SJSA1 (cell line): ENCODE results near the gene LAMC2. TPM values are rescaled to one million over a fixed set of nuclear protein-coding genes. Genes with fewer than 3 reads are reported as not detected.

ENCODE experiments used
- DNase-seq, 2 experiments: peaks; one replicate each; pipeline ENCODE4 v3.0.0-alpha.2; 2015 to 2020; ENCODE audit warnings: low spot score in 2 of 2, low read depth in 1 of 2
- H3K27ac ChIP-seq: fragments of 250-450 bp; sonication (Bioruptor Pico); 2 replicates; pipeline ENCODE4 v1.5.1; 2020; ENCODE audit warnings: mild to moderate bottlenecking, moderate library complexity
- H3K27me3 ChIP-seq: fragments of 250-450 bp; sonication (Bioruptor Pico); replicated peaks from 2 replicates; pipeline ENCODE4 v1.5.1; 2020; ENCODE audit warnings: mild to moderate bottlenecking, moderate library complexity
- H3K36me3 ChIP-seq: fragments of 250-450 bp; sonication (Bioruptor Pico); 2 replicates; pipeline ENCODE4 v1.5.1; 2020; ENCODE audit warnings: mild to moderate bottlenecking
- H3K4me1 ChIP-seq: fragments of 250-450 bp; sonication (Bioruptor Pico); replicated peaks from 2 replicates; pipeline ENCODE4 v1.6.1; 2021; ENCODE audit warnings: mild to moderate bottlenecking
- H3K4me3 ChIP-seq: fragments of 250-450 bp; sonication (Bioruptor Pico); 2 replicates; pipeline ENCODE4 v1.5.1; 2020; ENCODE audit warnings: mild to moderate bottlenecking
- H3K9me3 ChIP-seq: fragments of 250-450 bp; sonication (Bioruptor Pico); replicated peaks from 2 replicates; pipeline ENCODE4 v1.5.1; 2020; ENCODE audit warnings: mild to moderate bottlenecking
- total RNA-seq: library from RNA; depleted of rRNA; stranded (reverse); fragments of >200 nt; shearing (Covaris generic); gene quantifications from 2 replicates; pipeline ENCODE4 v1.2.3, GENCODE V29; 2014

The LAMC2 gene
- total RNA-seq, 1 experiment from 2014 or later: 0.18 TPM

DNA sequence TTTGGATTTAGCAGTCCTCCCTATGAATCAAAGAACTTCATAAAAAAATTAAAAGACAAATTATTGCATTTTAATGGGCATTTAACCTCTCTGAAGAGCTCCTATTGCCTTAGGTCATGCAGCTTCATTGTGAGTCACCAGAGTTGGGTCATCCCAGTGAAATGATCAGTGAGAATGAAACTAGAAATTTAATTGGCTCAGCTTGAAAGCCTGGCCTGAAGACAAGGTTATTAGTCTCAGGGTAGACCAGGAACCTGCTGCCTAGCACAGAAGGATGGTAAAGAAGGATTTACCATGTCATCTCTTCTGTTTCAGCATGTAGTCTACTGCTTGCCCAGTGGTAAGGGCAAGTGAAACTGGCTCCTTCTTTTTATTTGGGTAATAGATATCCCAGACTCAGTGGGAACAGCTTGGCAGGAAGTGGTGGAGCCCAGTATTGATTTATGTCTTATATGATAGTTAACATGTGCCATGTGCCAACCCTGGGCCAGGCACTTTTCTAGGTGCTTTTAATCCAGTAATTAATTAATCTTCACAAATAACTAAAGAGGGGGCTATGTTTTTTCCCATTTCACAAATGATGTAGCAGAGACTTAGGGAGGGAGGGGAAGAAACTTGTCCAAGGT, 23.6 kb downstream of the LAMC2 start:
- Histone ChIP-seq H3K4me1 (peaks cover 8% of the 10 kb centered on the region), H3K9me3 (no peaks in the 10 kb centered on the region), H3K27me3 (no peaks in the 10 kb centered on the region; the same call in 1 of the 2 replicates), H3K36me3 (no peaks in the 10 kb centered on the region), H3K27ac (no peak overlapping the region), H3K4me3 (no peak overlapping the region)
- DNase-seq: peak in 1 of 2 experiments; percentile 36

DNA sequence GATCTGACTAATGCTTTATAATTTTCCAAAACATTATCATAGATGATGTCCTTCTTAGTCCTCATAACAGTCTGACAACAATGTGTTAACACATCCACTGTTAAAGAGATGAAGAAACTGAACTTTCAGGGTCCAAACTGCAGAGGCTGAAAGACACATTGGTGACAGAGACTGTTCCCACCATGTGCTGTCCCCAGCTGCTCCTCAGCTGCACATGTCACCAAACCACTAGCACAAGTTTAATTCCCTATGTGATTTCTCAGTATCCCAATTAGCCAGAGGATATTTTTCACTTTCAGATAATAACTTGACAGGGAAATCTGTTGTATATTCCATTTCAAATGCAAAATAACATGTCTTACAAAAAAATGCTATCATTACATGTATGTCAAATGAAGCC, 24.6 kb downstream of the LAMC2 start:
- H3K36me3 ChIP-seq: no peaks in the 10 kb centered on the region
- H3K4me1 ChIP-seq: peaks cover 8% of the 10 kb centered on the region
- no peak overlapping the region for H3K27ac ChIP-seq
- H3K27me3 ChIP-seq: no peaks in the 10 kb centered on the region; the same call in 1 of the 2 replicates
- H3K4me3 ChIP-seq: no peak overlapping the region
- no peaks in the 10 kb centered on the region for H3K9me3 ChIP-seq
- no peak for DNase-seq

DNA sequence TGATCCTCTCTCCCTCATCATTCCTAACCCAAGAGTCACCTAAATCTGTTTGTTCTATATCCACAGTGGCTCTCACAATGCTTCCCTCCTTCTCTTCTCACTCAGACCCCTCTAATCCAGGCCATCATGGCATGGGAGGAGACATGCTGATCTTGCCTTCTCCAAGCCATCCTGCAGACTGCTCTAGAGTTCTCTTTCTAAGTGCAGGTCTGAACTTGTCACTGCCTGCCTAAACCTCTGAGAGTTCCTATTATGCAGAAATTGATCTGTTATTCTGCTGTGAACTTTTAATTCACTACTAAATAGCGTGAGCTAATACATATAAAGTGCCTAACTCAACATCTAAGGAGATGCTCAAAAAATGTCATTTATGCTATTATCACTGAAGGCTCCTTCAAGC, 26.8 kb downstream of the LAMC2 start:
- H3K9me3 ChIP-seq: no peaks in the 10 kb centered on the region
- no peaks in the 10 kb centered on the region for H3K36me3 ChIP-seq
- H3K27ac ChIP-seq: no peak overlapping the region
- no peaks in the 10 kb centered on the region; the same call in 1 of the 2 replicates for H3K27me3 ChIP-seq
- no peak for DNase-seq
- H3K4me1 ChIP-seq: peaks cover 8% of the 10 kb centered on the region
- no peak overlapping the region for H3K4me3 ChIP-seq

DNA sequence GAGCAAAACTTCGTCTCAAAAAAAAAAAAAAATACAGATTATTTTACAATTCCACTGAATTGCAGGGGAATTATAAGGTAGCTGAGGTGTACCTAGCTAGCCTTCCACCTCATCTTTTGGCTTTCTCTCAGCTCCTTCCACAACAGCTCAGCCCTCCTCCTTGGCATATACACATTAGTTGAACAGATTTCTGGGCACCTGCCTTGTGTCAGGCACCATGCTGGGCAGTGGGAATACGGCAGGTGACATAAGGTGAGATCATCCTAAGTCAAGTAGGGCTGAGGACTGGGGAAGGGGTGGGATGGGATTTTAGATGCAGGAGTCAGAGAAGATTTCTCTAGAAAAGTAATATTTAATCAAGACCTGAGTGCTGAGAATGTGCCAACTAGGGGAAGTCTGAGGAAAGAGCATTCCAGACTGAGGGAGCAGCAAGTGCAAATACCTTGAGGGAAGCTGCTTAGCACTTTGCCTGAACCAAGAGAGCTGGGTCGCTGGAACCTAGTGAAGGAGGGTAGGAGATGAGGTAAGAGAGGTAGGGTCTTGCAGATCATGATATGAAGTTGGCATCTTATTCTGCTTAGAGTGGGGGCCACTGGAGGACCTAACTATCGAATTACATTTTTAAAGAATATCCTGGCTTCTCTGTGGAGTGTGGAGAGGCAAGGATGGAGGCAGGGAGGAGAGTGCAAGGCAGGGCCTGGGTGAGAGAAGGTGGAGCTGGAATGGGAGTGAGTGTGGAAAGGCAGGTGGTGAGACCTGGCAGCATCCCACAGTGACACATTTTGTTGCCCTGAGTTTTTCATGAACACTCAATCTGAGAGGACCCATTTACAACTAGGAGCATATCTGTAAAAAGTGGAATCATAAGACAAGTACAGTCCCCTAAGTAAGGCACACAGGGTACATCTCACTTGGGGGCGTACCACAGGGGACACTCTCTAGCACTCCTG, 28.2 kb downstream of the LAMC2 start:
- no peak for DNase-seq
- H3K27ac ChIP-seq: no peak overlapping the region
- no peak overlapping the region for H3K4me3 ChIP-seq
- peaks cover 6% of the 10 kb centered on the region for H3K4me1 ChIP-seq
- H3K27me3 ChIP-seq: no peaks in the 10 kb centered on the region; the same call in 1 of the 2 replicates
- H3K36me3 ChIP-seq: no peaks in the 10 kb centered on the region
- no peaks in the 10 kb centered on the region for H3K9me3 ChIP-seq

DNA sequence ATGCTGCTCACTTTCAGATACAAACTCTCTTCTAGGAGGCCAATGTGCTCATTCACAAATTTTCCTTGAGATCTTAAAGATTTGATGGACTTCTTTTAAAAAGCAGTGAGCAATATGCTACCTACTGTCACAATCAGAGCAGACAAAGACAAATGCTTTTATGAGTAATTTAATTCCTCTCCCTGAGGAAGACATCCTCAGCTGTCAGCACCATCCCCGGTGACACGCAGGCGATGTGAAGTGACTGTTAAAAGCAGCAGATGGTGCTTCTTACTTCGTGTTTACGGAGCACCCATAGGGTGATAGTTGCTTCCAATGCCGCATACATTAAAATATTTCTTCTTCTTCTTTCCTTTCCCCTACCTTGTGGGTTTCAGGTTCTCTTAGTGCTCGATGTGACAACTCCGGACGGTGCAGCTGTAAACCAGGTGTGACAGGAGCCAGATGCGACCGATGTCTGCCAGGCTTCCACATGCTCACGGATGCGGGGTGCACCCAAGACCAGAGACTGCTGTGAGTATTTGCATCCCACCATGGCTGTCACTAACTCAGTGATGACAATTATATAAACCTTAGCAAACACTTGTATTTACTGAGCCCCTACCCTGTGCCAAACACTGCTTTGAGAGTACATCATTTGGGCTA, 29.1 kb downstream of the LAMC2 start:
- H3K27ac ChIP-seq: no peak overlapping the region
- no peaks in the 10 kb centered on the region for H3K4me1 ChIP-seq
- H3K9me3 ChIP-seq: no peaks in the 10 kb centered on the region
- H3K4me3 ChIP-seq: no peak overlapping the region
- H3K27me3 ChIP-seq: no peaks in the 10 kb centered on the region; the same call in 1 of the 2 replicates
- no peak for DNase-seq
- H3K36me3 ChIP-seq: no peaks in the 10 kb centered on the region

DNA sequence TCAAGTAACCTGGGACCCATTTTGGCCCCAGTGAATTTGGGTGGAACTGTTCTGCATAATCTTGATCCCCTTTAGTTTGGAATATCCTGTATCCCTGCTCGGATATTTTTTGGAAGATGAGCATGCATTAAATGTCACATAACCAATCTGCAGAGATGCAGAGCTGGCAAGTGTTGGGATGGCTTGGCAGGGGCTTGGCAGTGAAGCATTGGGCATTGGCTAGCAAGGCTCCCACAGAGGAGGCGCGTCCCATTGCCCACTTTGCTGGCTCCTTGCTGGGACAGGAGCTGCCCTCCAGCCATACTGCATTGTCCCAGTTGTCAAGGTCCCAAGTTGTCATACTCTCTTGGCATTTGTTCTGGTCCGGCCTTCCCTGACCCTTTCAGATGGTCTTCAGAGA, 29.9 kb downstream of the LAMC2 start:
- Histone ChIP-seq H3K27me3 (no peaks in the 10 kb centered on the region; the same call in 1 of the 2 replicates), H3K27ac (no peak overlapping the region), H3K9me3 (no peaks in the 10 kb centered on the region), H3K36me3 (no peaks in the 10 kb centered on the region), H3K4me1 (no peaks in the 10 kb centered on the region), H3K4me3 (no peak overlapping the region)
- no peak for DNase-seq

DNA sequence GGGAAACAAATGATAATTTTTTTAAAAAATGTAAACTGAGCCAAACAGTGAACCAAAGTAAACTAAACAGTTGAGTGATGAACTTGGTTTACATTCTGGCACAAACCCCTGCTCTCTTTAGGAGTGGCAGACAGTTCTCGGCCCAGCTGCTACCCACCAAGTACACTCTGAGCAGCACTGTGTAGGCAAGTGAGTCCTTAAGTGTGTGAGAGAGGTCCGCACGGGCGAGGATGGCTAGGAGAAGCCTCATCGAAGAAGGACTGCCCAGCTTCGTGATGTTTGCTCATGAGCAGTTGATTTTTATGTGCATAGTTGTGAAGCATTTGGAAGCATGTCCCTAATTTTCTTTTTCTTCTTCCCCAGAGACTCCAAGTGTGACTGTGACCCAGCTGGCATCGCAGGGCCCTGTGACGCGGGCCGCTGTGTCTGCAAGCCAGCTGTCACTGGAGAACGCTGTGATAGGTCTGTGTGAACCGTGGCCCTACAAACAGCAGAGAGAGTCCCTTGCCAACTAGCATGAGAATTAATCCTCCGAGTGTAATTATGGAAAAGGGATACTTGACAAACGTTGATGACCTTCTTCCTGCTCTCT, 32.1 kb downstream of the LAMC2 start:
- Histone ChIP-seq H3K36me3 (no peaks in the 10 kb centered on the region), H3K27ac (no peak overlapping the region), H3K4me3 (no peak overlapping the region), H3K27me3 (no peaks in the 10 kb centered on the region), H3K4me1 (no peaks in the 10 kb centered on the region), H3K9me3 (no peaks in the 10 kb centered on the region)
- DNase-seq: no peak

DNA sequence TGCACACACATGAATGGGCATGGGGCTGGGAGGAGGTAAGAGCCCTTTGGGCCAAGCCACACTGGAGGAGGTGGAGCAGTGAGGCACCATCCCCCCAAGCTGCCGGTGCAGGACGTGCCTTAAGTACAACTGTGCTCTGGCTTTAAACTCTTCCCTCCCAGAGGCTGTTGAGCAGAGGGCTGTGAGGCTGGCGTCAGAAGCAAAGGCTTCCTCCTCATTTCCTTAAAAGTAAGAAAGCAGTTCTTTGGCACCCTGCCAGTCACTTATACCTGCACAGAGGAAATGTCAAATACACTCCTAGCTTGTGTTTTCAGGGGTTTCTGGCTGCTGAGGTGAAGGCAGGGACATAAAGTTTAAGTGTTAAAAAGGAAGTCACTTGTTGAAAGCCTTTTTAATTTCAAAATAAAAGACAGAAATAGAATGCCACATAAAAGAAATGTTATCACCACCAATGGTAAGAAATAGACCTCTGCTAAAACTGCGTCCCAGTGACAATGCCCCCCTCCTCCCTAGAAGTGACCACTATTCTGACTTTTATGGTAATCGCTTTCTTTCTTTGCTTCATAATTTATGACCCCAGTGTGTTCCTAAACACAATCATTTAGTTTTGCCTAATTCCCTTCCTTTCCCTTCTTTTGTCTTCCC, 33.0 kb downstream of the LAMC2 start:
- no peak overlapping the region for H3K4me3 ChIP-seq
- H3K27ac ChIP-seq: no peak overlapping the region
- no peak for DNase-seq
- H3K27me3 ChIP-seq: no peaks in the 10 kb centered on the region
- H3K36me3 ChIP-seq: no peaks in the 10 kb centered on the region
- H3K9me3 ChIP-seq: no peaks in the 10 kb centered on the region
- no peaks in the 10 kb centered on the region for H3K4me1 ChIP-seq

DNA sequence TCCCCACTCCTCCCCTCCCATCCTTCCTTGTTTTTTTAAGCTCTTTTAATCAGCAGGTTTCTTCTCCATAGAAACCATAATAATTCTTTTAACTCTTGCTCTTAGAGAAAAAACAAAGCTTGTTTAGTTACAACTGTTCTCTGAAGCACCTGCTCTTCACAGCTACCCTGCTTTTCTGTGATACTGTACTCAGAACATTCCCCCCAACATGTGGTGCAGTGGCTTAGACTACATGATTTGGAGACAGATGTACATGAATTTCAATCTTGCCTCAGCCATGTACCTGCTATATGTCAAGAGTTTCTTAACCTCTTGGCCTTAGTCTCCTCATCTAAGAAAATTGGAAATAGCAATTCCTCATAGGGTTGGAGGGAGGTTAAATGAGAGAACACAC, 33.5 kb downstream of the LAMC2 start:
- no peak for DNase-seq
- Histone ChIP-seq H3K36me3 (no peaks in the 10 kb centered on the region), H3K9me3 (no peaks in the 10 kb centered on the region), H3K27me3 (no peaks in the 10 kb centered on the region), H3K4me3 (no peak overlapping the region), H3K4me1 (no peaks in the 10 kb centered on the region), H3K27ac (no peak overlapping the region)

DNA sequence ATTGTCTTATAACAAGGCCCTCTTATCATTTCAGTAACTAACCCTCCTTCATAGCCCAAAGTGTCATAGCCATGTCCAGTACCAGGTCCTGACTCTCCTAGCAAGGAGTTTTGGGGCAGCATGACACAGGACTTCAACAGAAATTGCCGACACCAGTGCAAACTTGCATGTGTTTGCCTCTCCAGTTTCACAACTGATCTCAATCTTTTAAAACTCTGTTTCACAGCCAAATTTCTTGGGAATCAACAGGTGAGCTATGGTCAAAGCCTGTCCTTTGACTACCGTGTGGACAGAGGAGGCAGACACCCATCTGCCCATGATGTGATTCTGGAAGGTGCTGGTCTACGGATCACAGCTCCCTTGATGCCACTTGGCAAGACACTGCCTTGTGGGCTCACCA, 36.8 kb downstream of the LAMC2 start:
- Histone ChIP-seq H3K27ac (no peak overlapping the region), H3K4me3 (no peak overlapping the region), H3K27me3 (no peaks in the 10 kb centered on the region), H3K36me3 (no peaks in the 10 kb centered on the region), H3K9me3 (no peaks in the 10 kb centered on the region), H3K4me1 (no peaks in the 10 kb centered on the region)
- DNase-seq: no peak

DNA sequence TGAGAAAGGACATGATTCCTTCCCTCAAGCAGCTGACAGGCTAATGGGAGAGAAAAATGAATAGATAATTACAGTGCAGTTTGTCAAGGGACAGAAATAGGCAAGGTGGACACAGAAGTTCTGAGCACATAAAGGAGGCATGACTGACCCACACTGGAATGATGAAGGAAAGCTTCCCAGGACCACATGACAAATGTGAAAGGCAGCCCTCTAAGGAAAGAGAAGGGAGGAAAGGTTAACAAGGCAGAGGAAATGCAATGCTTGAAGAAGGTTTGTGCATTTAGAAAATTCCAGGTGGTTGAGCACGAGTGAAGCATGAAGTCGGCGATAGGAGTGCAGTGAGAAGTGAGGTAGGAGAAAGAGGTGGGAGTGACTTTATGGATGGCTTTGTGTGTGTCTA, 37.4 kb downstream of the LAMC2 start:
- H3K36me3 ChIP-seq: no peaks in the 10 kb centered on the region
- no peaks in the 10 kb centered on the region for H3K9me3 ChIP-seq
- H3K4me1 ChIP-seq: no peaks in the 10 kb centered on the region
- H3K4me3 ChIP-seq: no peak overlapping the region
- H3K27me3 ChIP-seq: no peaks in the 10 kb centered on the region
- DNase-seq: no peak
- no peak overlapping the region for H3K27ac ChIP-seq

DNA sequence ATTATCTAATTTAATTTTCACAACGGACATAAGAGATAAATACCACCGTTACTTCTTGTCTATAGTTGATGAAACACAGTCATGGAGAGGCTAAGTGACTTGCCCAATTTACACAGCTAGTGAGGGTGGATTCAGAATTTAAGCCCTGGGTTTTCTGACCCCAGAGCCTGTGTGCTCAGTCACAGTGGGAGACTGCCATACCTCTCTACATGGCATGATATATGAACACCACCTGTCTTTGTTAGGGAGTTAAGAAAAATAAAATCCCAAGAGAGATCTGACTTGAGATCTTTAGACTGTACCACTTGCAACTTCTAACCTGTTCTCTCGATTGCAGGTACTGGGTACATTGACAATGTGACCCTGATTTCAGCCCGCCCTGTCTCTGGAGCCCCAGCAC, 40.3 kb downstream of the LAMC2 start:
- H3K9me3 ChIP-seq: no peaks in the 10 kb centered on the region

DNA sequence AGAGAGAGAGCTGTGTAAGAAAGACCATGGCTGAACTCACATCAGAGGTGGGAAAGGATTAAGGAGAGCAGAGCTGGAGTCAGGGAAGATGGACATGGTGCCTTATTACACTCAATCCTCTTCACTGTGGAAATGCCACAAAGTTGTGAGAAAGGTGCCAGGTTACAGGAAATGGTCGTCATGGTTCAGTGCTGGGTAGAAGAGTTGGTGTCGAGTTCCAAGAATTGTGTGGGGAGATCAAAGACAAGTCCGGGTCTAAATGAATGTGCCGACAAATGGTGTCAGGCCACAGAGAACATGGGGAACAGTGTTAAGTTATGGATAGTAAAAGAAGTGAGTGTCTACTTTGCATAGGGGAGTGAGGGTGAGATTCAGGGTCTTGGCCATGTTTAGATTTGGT, 40.9 kb downstream of the LAMC2 start:
- Histone ChIP-seq H3K36me3 (no peaks in the 10 kb centered on the region), H3K4me3 (no peak overlapping the region), H3K27me3 (no peaks in the 10 kb centered on the region), H3K27ac (no peak overlapping the region), H3K4me1 (no peaks in the 10 kb centered on the region; the same call in 1 of the 2 replicates), H3K9me3 (no peaks in the 10 kb centered on the region)
- no peak for DNase-seq

More for the DNA sequence above, 40.3 kb downstream of the LAMC2 start:
- no peak for DNase-seq
- Histone ChIP-seq H3K27me3 (no peaks in the 10 kb centered on the region), H3K36me3 (no peaks in the 10 kb centered on the region), H3K4me1 (no peaks in the 10 kb centered on the region; the same call in 1 of the 2 replicates), H3K4me3 (no peak overlapping the region), H3K27ac (no peak overlapping the region)
